Astrocyte of the spinal cord (primary cell): ENCODE results near the gene ABLIM1.

Experiments used
- DNase-seq: peaks from one replicate; pipeline ENCODE4 v3.0.0; 2011; ENCODE audit warnings: low read depth, low spot score
- H3K4me3 ChIP-seq: 2 replicates; pipeline ENCODE4 v1.5.1; 2011; ENCODE audit warnings: low read depth, mild to moderate bottlenecking, low read length, moderate library complexity
- CTCF ChIP-seq: IDR thresholded peaks from 2 replicates; pipeline ENCODE4 v1.5.1; 2012; ENCODE audit warnings: low read depth, mild to moderate bottlenecking, low read length, inconsistent platforms
- in situ Hi-C: cut with HindIII; loops from 2 replicates; pipeline ENCODE4 v1.10.0; 2017; ENCODE audit warnings: low sequenced_read_pairs

ABLIM1 gene

GRCh38 chr10:114525368-114525949 is 132.6 kb downstream of the ABLIM1 start:
- no peak for TF ChIP-seq CTCF
- H3K4me3 ChIP-seq: no peak overlapping the region
- in situ Hi-C loops: no loop called here
- peak; percentile 54 for DNase-seq

- no peak for DNase-seq
- in situ Hi-C loops: no loop called here
- no peak overlapping the region for H3K4me3 ChIP-seq
- TF ChIP-seq CTCF: no peak
Measured at GRCh38 chr10:114523876-114524275, 134.2 kb downstream of the ABLIM1 start.

GRCh38 chr10:114521255-114521654 is 136.8 kb downstream of the ABLIM1 start:
- DNase-seq: no peak
- no peak for TF ChIP-seq CTCF
- no peak overlapping the region for H3K4me3 ChIP-seq
- in situ Hi-C loops: no loop called here

- DNase-seq: peak; percentile 79
- TF ChIP-seq CTCF: no peak
- H3K4me3 ChIP-seq: no peak overlapping the region
- in situ Hi-C loops: no loop called here
Measured at GRCh38 chr10:114520453-114520852, 137.6 kb downstream of the ABLIM1 start.

- no peak for DNase-seq
- in situ Hi-C loops: no loop called here
- H3K4me3 ChIP-seq: no peak overlapping the region
Measured at GRCh38 chr10:114519756-114520293, 138.2 kb downstream of the ABLIM1 start.

GRCh38 chr10:114519306-114519669 is 138.8 kb downstream of the ABLIM1 start:
- in situ Hi-C loops: no loop called here
- DNase-seq: no peak
- H3K4me3 ChIP-seq: no peak overlapping the region
- TF ChIP-seq CTCF: no peak

More at GRCh38 chr10:114519756-114520293, 138.2 kb downstream of the ABLIM1 start:
- TF ChIP-seq CTCF: no peak
